ENCODE measurements around the gene UBL4B.

- TF ChIP-seq CTCF (conservative IDR thresholded peaks at IDR 0.05; ENCODE audit: low read depth, low read length): no peak
- no peak for TF ChIP-seq EZH2 (IDR thresholded peaks at IDR 0.05; ENCODE audit: low read length, unreplicated experiment)
Measured at GRCh38 chr1:110133436-110133835, 21.2 kb downstream of the UBL4B start.
